Fibroblast of lung (primary cell): ENCODE results near the gene PPID.
"Not testable (repeated sequence)": the region's sequence is repeated elsewhere in the genome, so short reads cannot be mapped to it uniquely, and the experiment has no call there.

Experiments used
- CTCF ChIP-seq, 2 donors: IDR thresholded peaks in 1 of 2; conservative IDR thresholded peaks in 1 of 2; 1 replicate in 1 of 2; 2 replicates in 1 of 2; pipeline ENCODE4 v1.5.1; 2011 to 2012; ENCODE audit warnings: low read length in 2 of 2, control low read depth in 1 of 2, inconsistent platforms in 1 of 2, low read depth in 1 of 2, mild to moderate bottlenecking in 1 of 2
- EZH2 ChIP-seq: IDR thresholded peaks from 2 replicates; pipeline ENCODE4 v1.5.1; 2012; ENCODE audit warnings: low read length, control low read depth, mild to moderate bottlenecking; ENCODE audit errors: missing control alignments

DNA sequence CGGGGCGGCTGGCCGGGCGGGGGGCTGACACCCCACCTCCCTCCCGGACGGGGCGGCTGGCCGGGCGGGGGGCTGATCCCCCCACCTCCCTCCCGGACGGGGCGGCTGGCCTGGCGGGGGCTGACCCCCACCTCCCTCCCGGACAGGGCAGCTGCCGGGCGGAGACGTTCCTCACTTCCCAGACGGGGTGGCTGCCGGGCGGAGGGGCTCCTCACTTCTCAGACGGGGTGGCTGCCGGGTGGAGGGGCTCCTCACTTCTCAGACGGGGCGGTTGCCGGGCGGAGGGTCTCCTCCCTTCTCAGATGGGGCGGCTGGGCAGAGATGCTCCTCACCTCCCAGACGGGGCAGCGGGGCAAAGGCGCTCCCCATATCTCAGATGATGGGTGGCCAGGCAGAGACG is 23.3 kb upstream of the PPID start:
- TF ChIP-seq CTCF (conservative IDR thresholded peaks at IDR 0.05 in 1 of 2, IDR thresholded peaks at IDR 0.05 in 1 of 2; ENCODE audit: low read depth in 1 of 2, low read length in 2 of 2); EZH2: not testable (repeated sequence)
